ENCODE measurements around the gene CDC42BPB.

Gene CDC42BPB

GRCh38 chr14:102993523-102993922 is 63.8 kb downstream of the CDC42BPB start:
- DNase-seq (ENCODE audit: low spot score) = no peak

- no peak for DNase-seq (ENCODE audit: low spot score)
These were observed 66.0 kb downstream of the CDC42BPB start for GRCh38 chr14:102991376-102991775.

DNA sequence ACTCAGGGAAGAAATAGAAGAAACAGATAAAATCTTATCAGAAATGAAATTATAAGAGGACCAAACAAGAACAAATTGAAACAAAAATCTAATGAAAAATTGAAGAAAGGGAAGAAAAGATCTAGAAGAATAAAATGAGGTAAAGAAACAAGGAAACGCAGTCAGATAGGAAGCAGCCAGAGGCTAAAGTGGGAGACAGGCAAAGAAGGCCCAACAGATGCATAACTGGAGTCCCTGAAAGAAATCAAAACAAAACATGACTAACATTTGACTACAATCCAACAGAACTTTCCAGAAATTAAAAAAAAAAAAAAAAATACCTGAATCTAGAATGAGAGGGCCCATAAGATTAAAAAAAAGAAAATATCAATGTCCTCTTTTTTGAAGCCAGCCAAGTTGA is 69.3 kb downstream of the CDC42BPB start:
- no peak for DNase-seq (ENCODE audit: low spot score)

GRCh38 chr14:102986810-102987579 is 70.4 kb downstream of the CDC42BPB start:
- no peak for DNase-seq (ENCODE audit: low spot score)

- DNase-seq (ENCODE audit: low spot score) = no peak
These were observed 71.7 kb downstream of the CDC42BPB start for GRCh38 chr14:102985665-102986064.

DNA sequence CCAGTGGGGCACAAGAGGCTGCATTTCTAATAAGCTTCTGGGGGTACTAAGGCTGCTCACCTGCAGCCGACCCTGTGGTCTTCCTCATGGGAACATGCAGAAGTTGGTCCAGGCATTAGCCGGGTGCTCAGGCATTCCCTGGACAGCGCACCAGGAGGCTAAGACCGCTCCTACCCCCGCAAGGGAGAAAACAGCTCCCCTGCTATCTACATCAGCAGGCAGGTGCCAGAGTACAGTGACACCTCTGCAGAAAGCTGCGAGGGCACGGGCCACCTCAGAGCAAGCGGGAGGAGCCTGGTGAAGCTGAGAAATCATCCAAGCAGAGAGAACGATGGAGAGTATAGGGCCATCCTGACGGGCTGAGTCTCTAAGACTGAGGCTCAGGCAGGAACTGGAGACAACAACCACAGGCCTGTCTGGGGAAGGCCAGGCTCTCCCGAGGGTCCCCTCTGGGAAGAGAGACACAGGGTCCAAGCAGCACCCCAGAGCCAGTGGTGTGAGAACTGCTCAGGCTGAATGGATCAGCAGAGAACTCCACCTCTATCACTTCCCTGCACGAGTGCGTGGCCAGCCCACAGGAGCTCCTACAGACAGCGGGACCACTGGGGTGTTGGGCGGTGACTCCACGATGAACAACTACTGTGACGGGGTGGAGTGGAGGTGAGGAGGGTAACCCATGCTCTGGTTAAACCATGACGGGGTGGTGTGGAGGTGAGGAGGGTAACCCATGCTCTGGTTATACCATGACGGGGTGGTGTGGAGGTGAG is 72.8 kb downstream of the CDC42BPB start:
- DNase-seq (ENCODE audit: low spot score) = no peak

GRCh38 chr14:102983496-102983895 is 73.9 kb downstream of the CDC42BPB start:
- no peak for DNase-seq (ENCODE audit: low spot score)

- DNase-seq (ENCODE audit: low spot score) = no peak
These were observed 74.4 kb downstream of the CDC42BPB start for GRCh38 chr14:102982852-102983470.

- DNase-seq (ENCODE audit: low spot score) = no peak
These were observed 76.9 kb downstream of the CDC42BPB start for GRCh38 chr14:102980409-102980810.

DNA sequence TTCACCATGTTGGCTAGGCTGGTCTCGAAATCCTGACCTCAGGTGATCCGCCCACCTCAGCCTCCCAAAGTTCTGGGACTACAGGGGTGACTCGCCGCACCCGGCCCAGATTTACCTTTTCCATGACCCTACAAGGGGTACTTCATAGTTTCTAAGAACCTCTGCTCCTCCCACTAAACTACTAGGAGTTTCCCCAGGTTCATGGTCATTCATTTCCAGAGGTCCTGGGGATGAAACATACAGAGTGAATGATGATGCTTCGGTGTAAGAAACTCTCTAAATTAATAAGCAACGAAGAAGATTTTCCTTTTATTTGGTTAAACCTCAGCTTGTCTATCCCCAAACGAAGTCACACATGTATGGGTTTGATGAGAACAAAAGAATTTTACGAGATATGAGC is 77.9 kb downstream of the CDC42BPB start:
- DNase-seq (ENCODE audit: low spot score) = no peak

- DNase-seq (ENCODE audit: low spot score) = no peak
These were observed 79.9 kb downstream of the CDC42BPB start for GRCh38 chr14:102977475-102977874.

GRCh38 chr14:102975662-102976061 is 81.7 kb downstream of the CDC42BPB start:
- no peak for DNase-seq (ENCODE audit: low spot score)

DNA sequence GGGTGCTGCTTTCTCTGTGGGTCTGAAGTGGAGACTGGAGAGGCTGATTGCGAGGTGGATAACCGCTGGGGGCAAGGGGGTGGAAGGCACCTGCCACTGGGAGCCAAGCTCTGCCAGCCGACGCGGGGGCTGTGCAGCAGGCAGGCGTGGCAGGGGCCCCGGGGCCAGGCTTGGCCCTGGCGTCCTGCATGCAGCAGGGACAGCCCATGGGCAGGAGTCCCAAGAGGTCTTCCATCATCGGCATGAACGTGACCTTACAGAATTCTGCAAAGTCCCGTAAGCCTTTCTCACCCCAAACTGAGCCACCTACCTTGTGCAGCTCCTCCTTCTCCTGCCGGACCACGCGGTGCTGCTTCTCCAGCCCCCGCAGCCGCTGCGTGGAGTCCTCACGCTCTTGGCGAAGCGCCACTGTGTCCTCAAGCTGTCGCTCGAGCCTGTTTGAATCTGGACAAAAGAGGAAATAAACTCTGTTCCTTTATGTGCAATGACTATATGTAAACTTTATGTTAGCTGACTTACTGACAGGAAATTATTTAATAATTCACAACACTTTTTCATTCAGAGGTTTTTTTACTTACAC is 83.6 kb downstream of the CDC42BPB start:
- DNase-seq (ENCODE audit: low spot score) = no peak

- no peak for DNase-seq (ENCODE audit: low spot score)
These were observed 85.3 kb downstream of the CDC42BPB start for GRCh38 chr14:102971836-102972606.

DNA sequence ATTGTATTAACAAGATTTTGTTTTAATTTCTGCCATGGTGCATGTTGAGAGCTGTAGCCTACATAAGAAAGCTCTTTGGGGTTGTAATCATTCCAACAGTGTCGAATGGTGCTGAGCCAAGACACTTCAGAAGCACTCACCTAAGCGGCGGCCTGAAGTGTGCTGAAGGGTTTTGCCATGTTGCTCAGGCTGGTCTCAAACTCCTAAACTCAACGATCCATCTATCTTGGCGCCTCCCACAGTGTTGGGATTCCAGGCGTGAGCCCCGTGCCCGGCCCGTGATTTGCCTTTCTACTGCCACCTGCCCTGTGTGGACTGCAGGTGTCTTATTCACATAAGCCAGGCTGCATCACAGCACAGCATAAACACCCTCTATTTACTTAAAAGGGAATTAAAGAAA is 86.0 kb downstream of the CDC42BPB start:
- no peak for DNase-seq (ENCODE audit: low spot score)

- no peak for DNase-seq (ENCODE audit: low spot score)
These were observed 86.9 kb downstream of the CDC42BPB start for GRCh38 chr14:102970496-102970895.

DNA sequence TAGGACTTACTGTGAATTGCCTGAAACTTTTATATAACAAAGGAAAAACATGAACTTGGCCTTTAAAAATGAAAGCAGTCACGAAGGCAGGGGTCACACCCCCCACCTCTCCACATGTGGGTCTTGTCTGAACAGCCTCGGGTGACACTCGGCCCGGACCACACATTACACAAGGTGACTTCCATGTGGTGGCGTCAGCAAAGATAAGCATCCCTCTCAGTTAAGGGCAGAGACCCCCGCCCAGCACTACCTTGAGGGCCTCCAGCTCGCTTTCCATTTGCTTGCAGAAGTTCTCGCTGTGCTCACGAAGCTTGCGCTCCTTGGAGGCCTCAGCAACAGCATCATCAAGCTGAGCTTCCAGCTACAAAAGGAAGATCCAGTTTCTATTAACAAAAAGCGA is 87.4 kb downstream of the CDC42BPB start:
- DNase-seq (ENCODE audit: low spot score) = no peak

- DNase-seq (ENCODE audit: low spot score) = no peak
These were observed 88.1 kb downstream of the CDC42BPB start for GRCh38 chr14:102969060-102969791.

- DNase-seq (ENCODE audit: low spot score) = no peak
These were observed 89.0 kb downstream of the CDC42BPB start for GRCh38 chr14:102968306-102968705.

DNA sequence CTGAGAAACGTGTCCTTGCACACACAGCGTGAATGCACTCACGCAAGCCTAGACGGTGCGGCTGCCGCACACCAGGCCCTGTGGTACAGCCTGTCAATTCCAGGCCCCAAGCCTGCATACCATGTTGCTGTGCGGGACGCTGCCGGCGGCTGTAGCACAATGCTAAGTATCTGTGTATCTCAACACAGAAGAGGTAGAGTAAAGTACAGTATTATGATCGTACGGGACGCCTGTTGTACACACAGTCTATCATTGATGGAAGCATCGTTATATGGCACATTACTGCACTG is 89.9 kb downstream of the CDC42BPB start:
- no peak for DNase-seq (ENCODE audit: low spot score)
